Fibroblast of lung (primary cell): ENCODE measurements around the gene GREB1. TPM values are rescaled to one million over a fixed set of nuclear protein-coding genes. Genes with fewer than 3 reads are reported as not detected.

Experiments used
- DNase-seq, 2 donors: peaks; one replicate each; pipeline versions ENCODE4 v3.0.0 to v3.0.0-alpha.2; 2010; ENCODE audit warnings: low read depth in 2 of 2
- H2AFZ ChIP-seq: 2 replicates; pipeline ENCODE4 v1.5.1; 2012; ENCODE audit warnings: low read length, control low read depth, inconsistent platforms
- H3K27ac ChIP-seq: 2 replicates; pipeline ENCODE4 v1.5.1; 2011; ENCODE audit warnings: low read length, control low read depth; ENCODE audit not compliant: insufficient read depth
- H3K27me3 ChIP-seq: 2 replicates; pipeline ENCODE4 v1.5.1; 2011; ENCODE audit warnings: mild to moderate bottlenecking, low read length; ENCODE audit not compliant: control insufficient read depth, insufficient read depth
- H3K36me3 ChIP-seq: 2 replicates; pipeline ENCODE4 v1.5.1; 2011; ENCODE audit warnings: low read length; ENCODE audit not compliant: control insufficient read depth, insufficient read depth
- H3K4me1 ChIP-seq: 2 replicates; pipeline ENCODE4 v1.5.1; 2011; ENCODE audit warnings: low read length; ENCODE audit not compliant: control insufficient read depth, insufficient read depth; ENCODE audit errors: extremely low read depth
- H3K4me2 ChIP-seq: 2 replicates; pipeline ENCODE4 v1.5.1; 2011; ENCODE audit warnings: low read length, control low read depth; ENCODE audit not compliant: insufficient read depth; ENCODE audit errors: extremely low read depth
- H3K4me3 ChIP-seq, 4 experiments: fragments of 200-600 bp in 1 of 4; sonication (generic) in 1 of 4; replicated peaks in 1 of 4; 2 replicates each; pipeline ENCODE4 v1.5.1; 2011 to 2016; ENCODE audit warnings: low read length in 4 of 4, low read depth in 3 of 4, mild to moderate bottlenecking in 3 of 4, control low read depth in 2 of 4, inconsistent platforms in 1 of 4, mixed read lengths in 1 of 4; ENCODE audit not compliant: insufficient read depth in 1 of 4; ENCODE audit errors: control extremely low read depth in 1 of 4
- H3K79me2 ChIP-seq: 2 replicates; pipeline ENCODE4 v1.5.1; 2012; ENCODE audit warnings: mild to moderate bottlenecking, low read length, inconsistent platforms; ENCODE audit not compliant: control insufficient read depth, insufficient read depth
- H3K9ac ChIP-seq: 2 replicates; pipeline ENCODE4 v1.5.1; 2011; ENCODE audit warnings: mild to moderate bottlenecking, low read length, control low read depth; ENCODE audit not compliant: insufficient read depth
- H3K9me3 ChIP-seq: 2 replicates; pipeline ENCODE4 v1.5.1; 2012; ENCODE audit warnings: low read depth, low read length; ENCODE audit not compliant: control insufficient read depth, insufficient read depth
- H4K20me1 ChIP-seq: 2 replicates; pipeline ENCODE4 v1.5.1; 2011; ENCODE audit warnings: low read length; ENCODE audit not compliant: control insufficient read depth, insufficient read depth; ENCODE audit errors: extremely low read depth
- CTCF ChIP-seq, 2 donors: IDR thresholded peaks in 1 of 2; conservative IDR thresholded peaks in 1 of 2; 1 replicate in 1 of 2; 2 replicates in 1 of 2; pipeline ENCODE4 v1.5.1; 2011 to 2012; ENCODE audit warnings: low read length in 2 of 2, control low read depth in 1 of 2, inconsistent platforms in 1 of 2, low read depth in 1 of 2, mild to moderate bottlenecking in 1 of 2
- EZH2 ChIP-seq: IDR thresholded peaks from 2 replicates; pipeline ENCODE4 v1.5.1; 2012; ENCODE audit warnings: low read length, control low read depth, mild to moderate bottlenecking; ENCODE audit errors: missing control alignments
- polyA plus RNA-seq, 2 donors: library from polyadenylated mRNA; depleted of rRNA in 1 of 2; stranded (reverse) in 1 of 2; unstranded in 1 of 2; fragments of >200 nt; gene quantifications; 2 replicates each; pipeline ENCODE4 v1.2.1, GENCODE V29; 2011 to 2012; ENCODE audit warnings: missing spikeins in 1 of 2
- total RNA-seq: library from RNA; depleted of rRNA; stranded (reverse); fragments of >200 nt; gene quantifications from 2 replicates; pipeline ENCODE4 v1.2.1, GENCODE V29; 2014

GREB1 gene
- total and polyA plus RNA-seq, 2 donors (not counting 1 experiment from before 2014, with no cell fraction given), result 0.06 to 2.0 TPM

GRCh38 chr2:11581124-11581796 lies 47.4 kb downstream of the GREB1 start:
- no peak overlapping the region for H2AFZ ChIP-seq
- no peak overlapping the region for H3K4me3 ChIP-seq
- no peaks in the 10 kb centered on the region for H3K9me3 ChIP-seq
- no peaks in the 10 kb centered on the region for H3K36me3 ChIP-seq
- H3K79me2 ChIP-seq, result no peaks in the 10 kb centered on the region
- DNase-seq, result peak in 1 of 2 donors; percentile 54
- peaks cover 3% of the 10 kb centered on the region for H3K4me1 ChIP-seq
- H4K20me1 ChIP-seq, result no peaks in the 10 kb centered on the region
- H3K27ac ChIP-seq, result no peak overlapping the region
- no peak overlapping the region for H3K4me2 ChIP-seq
- TF ChIP-seq EZH2 (no peak), CTCF (conservative IDR thresholded peaks at IDR 0.05 in 1 of 2, IDR thresholded peaks at IDR 0.05 in 1 of 2; ENCODE audit: low read depth in 1 of 2, low read length in 2 of 2) (no peak)
- H3K9ac ChIP-seq, result no peak overlapping the region
- H3K27me3 ChIP-seq, result peaks cover 8% of the 10 kb centered on the region

GRCh38 chr2:11581797-11582611 lies 48.2 kb downstream of the GREB1 start:
- DNase-seq, result no peak
- no peaks in the 10 kb centered on the region for H3K9me3 ChIP-seq
- H3K27me3 ChIP-seq, result peaks cover 8% of the 10 kb centered on the region
- no peak overlapping the region for H3K27ac ChIP-seq
- no peaks in the 10 kb centered on the region for H3K36me3 ChIP-seq
- H3K79me2 ChIP-seq, result no peaks in the 10 kb centered on the region
- H3K9ac ChIP-seq, result no peak overlapping the region
- TF ChIP-seq EZH2 (no peak), CTCF (conservative IDR thresholded peaks at IDR 0.05 in 1 of 2, IDR thresholded peaks at IDR 0.05 in 1 of 2; ENCODE audit: low read depth in 1 of 2, low read length in 2 of 2) (no peak)
- H3K4me2 ChIP-seq, result no peak overlapping the region
- no peak overlapping the region for H2AFZ ChIP-seq
- no peak overlapping the region for H3K4me3 ChIP-seq
- no peaks in the 10 kb centered on the region for H4K20me1 ChIP-seq
- H3K4me1 ChIP-seq, result peaks cover 3% of the 10 kb centered on the region

- no peak for DNase-seq
- H3K9me3 ChIP-seq, result no peaks in the 10 kb centered on the region
- no peaks in the 10 kb centered on the region for H3K79me2 ChIP-seq
- H4K20me1 ChIP-seq, result no peaks in the 10 kb centered on the region
- H3K36me3 ChIP-seq, result no peaks in the 10 kb centered on the region
- no peak overlapping the region for H3K27ac ChIP-seq
- TF ChIP-seq CTCF (conservative IDR thresholded peaks at IDR 0.05 in 1 of 2, IDR thresholded peaks at IDR 0.05 in 1 of 2; ENCODE audit: low read depth in 1 of 2, low read length in 2 of 2) (no peak), EZH2 (no peak)
- H3K4me3 ChIP-seq, result no peak overlapping the region
- H3K4me1 ChIP-seq, result peaks cover 3% of the 10 kb centered on the region
- no peak overlapping the region for H2AFZ ChIP-seq
- no peak overlapping the region for H3K9ac ChIP-seq
- H3K4me2 ChIP-seq, result no peak overlapping the region
- H3K27me3 ChIP-seq, result peaks cover 8% of the 10 kb centered on the region
Observed at GRCh38 chr2:11582612-11582861, 48.7 kb downstream of the GREB1 start.
